Stimulated activated naive CD4-positive, alpha-beta T cell (primary cell): ENCODE results near the gene NOL3.

Experiments
- DNase-seq, 6 experiments: peaks; one replicate each; lab custom pipeline; 2025; lab: John Stamatoyannopoulos, UW

The NOL3 gene

GRCh38 chr16:67206838-67207248 lies 36.5 kb downstream of the NOL3 start:
- DNase-seq: no peak

- DNase-seq: no peak
These were observed 37.1 kb downstream of the NOL3 start for GRCh38 chr16:67207249-67208091.

DNA sequence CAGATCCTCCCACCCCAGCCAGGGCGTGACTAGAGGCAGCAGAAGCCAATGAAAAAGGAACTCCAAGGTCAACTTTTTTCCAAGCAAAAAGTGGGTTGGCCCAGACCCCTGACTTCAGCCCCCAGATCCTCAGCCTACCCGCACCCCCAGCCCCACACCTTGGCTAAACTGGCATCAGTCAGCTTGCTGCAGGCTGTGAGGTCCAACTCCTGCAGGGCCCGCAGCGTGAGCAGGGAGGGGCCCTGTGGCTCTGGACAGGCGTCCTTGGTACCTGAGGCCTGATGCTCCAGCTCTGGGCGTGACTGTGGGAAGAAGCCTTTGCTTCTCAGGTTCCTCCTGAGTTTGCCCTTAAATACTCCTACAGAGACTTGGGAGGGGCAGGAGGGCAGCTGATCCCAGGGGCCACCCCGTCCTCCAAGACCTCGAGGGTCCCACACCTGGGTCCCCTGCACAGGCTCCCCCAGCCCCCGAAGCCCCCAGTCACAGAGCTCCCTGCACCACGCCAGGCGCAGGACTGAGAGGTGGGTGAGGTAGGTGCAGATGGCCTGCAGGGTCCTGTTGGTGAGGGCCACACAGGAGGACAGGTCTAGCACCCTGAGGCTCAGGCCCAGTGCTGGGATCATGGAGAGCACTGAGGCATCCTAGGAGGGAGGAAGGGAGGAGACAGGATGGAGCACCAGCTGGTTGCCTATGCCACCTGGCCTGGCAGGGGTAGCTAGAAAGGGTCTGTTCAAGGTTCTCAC lies 38.0 kb downstream of the NOL3 start:
- DNase-seq: no peak

GRCh38 chr16:67209565-67209964 lies 39.2 kb downstream of the NOL3 start:
- DNase-seq: no peak

DNA sequence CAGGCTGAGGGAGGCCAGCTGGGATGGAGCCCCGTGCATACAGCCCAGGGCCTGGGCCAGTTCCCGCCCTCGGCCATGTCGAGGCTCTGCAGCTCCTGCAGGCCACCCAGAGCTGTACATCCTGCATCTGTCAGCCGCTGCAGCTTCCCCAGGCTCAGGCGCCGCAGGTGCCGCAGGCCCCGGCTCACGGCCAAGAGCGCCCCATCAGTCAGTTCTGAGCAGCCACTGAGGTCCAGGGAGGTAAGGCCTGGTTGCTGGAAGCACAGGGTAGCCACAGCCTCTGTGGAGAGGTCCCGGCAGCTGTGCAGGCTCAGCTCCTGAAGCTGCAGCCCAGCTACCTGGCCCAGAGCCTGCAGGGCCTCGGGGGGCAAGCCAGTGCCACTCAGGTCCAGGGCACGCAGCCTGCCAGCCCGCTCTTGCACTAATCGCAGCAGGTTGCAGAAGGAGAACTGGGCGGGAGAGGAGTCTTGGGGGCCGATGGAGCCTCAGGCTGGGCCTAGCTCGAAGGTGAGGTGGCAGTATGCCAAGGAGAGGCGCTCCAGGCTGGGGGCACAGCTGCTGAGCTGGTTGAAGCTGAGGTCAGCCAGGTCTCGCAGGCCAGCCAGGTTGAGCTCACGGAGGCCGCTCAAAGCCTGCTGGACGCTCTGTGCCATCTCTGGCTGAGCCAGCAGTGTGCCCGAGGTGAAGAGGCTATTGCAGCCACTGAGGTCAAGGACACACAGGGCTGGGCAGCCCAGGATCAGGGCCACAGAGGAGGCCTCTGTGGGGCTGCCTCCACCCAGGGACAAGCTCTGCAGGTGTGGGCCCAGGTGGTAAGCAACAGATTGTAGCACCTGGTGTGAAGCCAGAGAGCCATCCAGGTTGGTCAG lies 40.0 kb downstream of the NOL3 start:
- DNase-seq: no peak

DNA sequence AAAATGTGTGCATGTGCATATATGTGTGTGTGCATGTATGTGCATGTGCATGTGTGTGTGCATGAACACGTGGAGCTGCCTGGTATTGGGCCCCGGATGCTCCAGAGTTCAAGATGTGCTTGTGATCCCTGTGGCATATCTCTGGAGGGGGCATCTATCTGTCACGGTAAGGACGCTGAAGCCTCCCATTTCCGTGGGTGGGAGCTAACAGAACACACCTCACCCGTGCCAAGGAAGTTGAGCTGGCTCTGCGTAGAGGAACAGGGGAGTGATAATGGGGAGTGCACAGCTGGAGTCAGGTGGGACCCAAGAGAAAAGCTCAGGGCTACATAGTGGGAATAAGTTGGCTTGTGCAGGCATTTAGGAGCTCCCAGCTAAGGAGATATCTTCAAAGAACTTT lies 41.3 kb downstream of the NOL3 start:
- no peak for DNase-seq

- no peak for DNase-seq
These were observed 42.4 kb downstream of the NOL3 start for GRCh38 chr16:67212766-67213165.

DNA sequence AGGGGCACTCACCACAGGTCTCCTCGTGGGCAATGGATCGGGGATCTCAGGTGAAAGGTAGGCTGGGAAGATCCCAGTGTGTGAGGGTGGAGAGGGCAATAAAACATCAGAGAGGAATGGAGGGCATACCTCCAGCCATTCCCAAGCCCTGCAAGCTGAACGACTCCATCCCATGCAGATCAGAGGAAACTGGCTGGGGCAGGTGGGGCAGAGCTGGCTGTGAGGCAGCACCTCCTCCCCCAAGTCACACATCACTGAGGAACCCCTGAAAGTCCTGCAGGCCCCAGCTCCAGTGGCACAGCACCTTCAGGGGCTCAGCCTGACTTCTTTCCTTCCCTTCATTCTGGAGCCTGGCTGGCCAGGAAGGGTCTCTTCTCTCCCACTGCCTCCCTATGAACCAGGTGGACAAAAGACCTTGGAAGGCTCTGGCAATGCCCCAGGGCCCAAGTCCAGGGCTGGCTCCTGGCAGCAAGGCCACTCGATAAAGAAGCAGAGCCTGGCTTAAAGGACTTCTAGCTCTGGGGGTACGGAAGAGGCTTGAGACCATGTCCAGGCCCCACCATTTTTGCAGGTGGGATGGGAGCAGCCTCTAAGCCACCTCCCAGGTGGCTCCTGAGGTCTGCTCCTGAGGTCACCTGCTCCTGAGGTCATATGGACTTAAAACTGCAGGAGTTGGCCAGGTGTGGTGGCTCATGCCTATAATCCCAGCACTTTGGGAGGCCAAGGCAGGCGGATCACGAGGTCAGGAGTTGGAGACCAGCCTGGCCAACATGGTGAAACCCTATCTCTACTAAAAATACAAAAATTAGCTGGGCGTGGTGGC lies 43.1 kb downstream of the NOL3 start:
- no peak for DNase-seq

GRCh38 chr16:67215706-67216105 lies 45.4 kb downstream of the NOL3 start:
- no peak for DNase-seq

- no peak for DNase-seq
These were observed 46.5 kb downstream of the NOL3 start for GRCh38 chr16:67216612-67217490.

GRCh38 chr16:67223992-67224391 lies 53.7 kb downstream of the NOL3 start:
- no peak for DNase-seq
